ENCODE data around the gene MYPOP.
A peak's percentile ranks its signal among the peaks of the same experiment; 100 is the strongest.

The MYPOP gene, protein sequence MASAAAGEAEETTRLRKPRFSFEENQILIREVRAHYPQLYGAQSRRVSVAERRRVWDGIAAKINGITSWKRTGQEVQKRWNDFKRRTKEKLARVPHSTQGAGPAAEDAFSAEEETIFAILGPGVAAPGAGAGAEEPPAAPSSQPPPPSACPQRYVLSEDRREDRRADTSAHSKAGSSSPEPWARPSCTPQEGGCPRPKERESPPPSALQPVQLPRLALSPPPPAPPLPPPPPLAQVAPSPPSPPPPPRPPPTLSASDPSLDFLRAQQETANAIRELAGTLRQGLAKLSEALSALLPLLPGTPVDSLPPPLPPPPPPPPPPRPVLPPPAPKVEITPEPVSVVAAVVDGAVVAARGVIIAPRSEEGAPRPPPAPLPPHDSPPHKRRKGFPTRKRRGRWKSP

DNA sequence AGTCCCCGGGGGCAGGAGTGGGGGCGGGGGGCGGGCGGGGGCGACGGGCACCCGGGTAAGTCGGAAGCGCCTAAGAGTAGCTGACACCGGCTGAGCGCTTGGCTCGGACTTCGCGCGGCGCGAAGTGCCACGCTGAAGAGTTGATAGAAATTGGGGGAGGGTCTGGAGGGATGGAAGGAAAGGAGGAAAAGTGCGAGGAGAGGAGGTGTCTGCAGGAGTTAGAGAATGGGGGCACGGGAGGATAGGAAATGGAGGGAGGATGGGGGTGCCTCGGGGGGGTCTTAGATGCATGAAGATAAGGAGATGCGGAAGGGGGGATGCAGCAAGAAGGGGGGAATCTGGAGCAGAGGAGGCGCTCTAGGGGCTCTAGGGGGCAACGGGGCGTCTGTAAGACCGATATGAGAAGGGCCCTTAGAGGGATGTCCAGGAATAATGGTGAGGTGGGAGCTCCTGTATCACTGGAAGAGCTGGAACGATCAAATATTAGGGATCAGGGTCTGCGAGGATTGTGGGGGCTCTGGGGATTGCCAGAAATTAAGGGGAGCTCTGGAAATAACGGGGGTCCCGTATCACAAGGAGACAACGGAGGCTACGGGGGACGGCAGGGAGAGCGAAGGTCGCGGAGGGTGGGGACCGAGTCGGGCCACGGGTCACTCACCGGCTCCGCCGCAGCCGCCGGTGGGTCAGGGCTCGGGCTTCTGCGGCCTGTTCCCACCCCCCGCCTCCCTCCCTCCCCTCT, at the start of gene MYPOP:
TSS of gene MYPOP (minus strand) at position 702 of the 739 bp plus-strand sequence. CDS start 840 bp downstream, outside the sequence.
- no peak for DNase-seq

DNA sequence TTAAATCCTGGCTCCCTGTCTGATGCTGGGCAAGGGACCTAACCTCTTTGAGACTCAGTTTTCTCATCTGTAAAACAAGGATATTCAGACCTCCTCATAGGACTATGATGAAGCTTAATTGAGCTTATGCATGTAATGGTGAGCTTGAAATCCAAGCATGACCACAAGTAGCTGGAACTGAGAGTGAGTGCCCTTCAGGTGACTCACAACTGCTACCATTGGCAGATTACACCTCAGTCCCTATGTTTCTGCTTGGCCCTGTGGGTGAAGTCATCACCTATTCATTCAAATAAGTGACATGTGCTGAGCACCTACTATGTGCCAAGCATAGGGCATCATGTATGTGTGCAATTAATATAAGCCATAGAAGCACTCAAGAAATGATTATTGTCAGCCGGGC, 45.5 kb upstream of the MYPOP start:
- DNase-seq, result no peak

DNA sequence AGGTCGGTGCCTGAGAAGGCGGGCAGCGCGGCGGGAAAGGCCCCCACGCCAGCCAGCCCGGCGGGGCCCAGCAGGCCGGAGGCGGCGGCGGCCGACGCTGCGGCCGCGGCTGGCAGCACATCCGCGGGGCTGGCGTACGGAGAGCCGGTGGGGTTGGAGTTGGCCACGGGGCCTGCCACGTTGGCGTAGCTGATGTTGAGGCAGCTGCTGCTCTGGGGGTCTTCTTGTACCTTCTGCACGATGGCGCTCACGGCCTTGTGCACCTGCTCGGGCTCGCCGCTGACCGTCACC, 38.0 kb upstream of the MYPOP start:
- DNase-seq, result no peak

DNA sequence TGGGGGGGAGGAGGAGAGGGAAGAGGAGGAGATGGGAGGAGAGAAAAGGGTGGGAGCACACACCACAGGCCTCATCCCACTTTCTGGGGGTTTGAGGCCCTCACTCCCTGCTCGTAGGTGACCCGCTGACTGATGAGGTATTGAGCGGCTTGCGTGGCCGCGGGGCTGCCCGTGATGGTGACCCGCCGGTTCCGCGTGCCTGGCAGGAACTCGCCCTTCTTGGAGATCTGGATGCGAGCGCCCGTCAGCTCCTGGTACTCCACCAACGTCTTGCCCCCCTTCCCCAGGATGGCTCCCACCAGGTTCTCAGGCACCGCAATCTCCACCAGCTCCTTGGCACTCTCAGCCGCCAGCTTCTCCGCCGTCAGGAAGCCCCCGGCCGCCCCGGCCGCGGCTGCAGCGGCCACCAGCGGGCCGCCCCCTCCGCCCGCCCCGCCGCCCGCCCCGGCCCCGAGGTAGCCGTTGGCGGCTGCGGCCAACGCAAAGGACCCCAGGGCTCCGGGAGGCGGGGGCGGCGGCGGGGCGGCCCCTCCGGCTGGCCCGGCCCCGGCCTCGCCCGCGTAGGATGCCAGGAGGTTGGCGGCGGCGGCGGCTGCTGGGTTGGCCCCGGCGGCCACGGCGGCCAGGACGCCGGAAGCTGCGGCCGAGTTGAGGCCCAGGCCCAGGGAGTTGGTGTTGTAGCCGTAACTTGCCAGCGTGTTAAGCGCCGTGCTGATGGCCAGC, 37.5 kb upstream of the MYPOP start:
- no peak for DNase-seq

DNA sequence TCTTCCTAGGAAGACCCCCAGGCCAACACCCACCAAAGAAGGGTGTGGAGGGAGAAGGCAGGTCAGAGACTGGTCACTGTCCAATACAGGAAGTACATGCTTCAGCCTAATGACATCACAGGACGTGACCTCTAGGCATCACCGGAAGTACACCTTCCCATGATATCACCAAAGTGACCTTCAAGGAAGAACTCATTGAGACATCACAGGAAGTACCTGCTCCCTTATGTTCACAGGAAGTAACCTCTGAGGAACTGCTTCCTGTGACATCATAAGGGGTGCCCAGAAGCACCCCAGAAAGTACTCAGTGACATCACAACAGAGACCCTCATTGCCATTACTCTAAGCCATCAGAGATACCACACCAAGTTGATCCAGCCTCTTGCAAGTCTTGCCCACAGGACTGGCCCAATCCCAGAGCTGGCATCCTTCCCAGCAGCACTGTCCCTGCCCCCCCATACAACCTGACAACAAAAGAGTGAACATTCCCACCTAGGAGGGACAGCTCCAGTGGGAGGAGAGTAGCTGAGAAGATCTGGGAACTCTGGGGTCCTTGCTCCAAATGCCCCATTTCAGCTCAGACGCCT, 36.4 kb upstream of the MYPOP start:
- no peak for DNase-seq

DNA sequence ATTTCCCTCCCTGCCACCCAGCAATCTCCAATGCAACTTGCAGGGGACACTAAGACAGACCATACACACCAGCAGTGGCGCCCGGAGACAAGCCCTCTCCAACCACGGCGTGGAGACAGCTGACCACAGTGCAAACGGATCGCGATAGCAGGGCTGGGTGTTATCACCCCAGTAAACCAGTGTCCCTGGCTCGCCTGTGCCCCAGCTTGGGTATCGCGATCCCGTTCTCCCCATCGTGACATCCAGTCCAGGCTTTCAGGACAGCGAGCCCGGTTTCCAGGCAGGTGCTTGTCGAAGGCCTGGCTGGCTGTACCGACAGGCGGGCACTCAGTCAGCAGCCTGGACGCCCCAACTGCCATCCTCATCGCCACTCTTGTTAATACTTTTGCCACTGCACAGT, 32.9 kb upstream of the MYPOP start:
- no peak for DNase-seq

DNA sequence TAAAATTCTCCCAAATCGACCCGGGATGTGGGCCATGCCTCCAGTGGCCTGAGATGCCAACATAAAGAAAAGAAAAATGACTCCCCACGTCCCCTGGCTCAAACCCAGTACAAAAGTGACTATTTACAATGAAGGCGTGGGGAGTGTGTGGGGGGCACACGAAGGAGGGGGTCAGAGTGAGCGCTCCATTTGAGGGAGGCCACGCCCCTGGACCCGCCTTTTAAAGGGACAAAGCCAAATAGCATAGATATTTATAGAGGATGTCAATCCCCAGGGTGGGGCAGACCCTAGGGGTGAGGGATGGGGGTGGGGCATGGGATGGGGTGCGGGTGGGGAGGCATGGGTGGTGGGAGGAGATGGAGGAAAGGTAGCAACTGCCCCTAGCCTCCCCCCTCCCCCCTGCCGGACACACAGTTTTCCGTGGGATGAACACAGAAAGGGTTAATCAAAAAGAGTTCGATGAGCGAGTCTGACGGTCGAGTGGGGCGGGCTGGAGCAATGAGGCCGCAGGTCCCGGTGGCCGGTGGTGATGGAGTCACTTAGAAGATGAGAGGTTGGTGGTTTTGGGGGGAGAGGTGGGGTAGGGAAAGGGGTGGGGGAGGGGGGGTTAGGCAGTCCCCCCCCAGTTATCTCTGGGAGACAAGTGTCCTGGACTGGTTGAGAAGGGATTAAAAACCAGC, 32.3 kb upstream of the MYPOP start:
- no peak for DNase-seq

DNA sequence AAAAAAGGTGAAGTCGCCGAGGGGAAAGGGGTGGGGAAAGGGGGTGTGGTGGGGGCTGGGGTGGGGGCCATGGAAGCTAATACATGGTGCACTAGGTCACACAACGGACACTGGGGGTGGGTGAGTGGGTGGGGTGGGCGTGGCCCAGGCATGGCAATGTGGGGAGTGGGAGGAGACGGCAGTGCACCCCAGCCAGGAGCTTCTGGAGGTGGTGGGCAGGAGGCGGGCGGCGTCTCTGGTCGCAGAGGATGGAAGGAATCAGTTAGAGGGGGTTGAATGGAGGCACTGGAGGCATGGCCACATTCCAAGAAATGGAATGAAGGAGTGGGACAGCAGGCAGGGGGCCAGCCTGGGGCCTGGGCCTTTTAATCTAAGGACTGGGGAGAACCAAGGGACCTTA, 31.3 kb upstream of the MYPOP start:
- no peak for DNase-seq

DNA sequence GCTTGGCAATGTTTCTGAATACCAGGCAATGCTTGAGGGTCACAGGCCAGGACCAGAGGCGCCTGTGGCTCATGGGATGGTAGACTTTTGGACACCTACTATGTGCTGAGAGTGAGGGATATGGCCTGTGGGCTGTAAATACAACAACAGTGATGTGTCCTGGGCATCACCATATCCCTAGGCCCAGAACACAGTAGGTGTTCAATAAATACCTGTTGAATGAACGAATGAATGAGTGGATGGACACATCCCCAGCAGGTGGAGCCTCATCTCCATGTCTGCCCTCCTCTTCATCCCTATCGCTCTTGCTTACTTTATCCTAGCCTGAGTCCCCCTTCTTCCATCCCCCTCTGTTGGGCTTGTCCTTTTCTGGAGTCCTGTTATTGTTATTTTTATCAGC, 28.6 kb upstream of the MYPOP start:
- no peak for DNase-seq

DNA sequence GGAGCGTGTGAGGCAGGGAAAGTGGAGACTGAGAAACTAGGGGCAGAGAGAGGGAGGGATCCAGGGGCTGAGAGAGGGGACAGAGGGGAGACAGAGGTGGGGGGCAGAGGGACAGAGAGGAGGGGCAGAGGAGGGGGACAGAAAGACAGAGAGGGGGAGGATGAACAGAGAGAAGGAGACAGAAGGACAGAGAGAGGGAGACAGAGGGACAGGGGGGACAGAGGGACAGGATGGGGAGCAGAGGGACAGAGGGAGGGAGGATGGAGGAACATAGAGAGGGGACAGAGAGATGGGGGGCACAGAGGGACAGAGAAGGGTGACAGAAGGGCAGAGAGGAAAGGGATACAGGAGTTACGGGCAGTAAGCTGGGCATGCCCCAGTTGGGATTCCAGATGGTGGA, 26.8 kb upstream of the MYPOP start:
- DNase-seq, result no peak

DNA sequence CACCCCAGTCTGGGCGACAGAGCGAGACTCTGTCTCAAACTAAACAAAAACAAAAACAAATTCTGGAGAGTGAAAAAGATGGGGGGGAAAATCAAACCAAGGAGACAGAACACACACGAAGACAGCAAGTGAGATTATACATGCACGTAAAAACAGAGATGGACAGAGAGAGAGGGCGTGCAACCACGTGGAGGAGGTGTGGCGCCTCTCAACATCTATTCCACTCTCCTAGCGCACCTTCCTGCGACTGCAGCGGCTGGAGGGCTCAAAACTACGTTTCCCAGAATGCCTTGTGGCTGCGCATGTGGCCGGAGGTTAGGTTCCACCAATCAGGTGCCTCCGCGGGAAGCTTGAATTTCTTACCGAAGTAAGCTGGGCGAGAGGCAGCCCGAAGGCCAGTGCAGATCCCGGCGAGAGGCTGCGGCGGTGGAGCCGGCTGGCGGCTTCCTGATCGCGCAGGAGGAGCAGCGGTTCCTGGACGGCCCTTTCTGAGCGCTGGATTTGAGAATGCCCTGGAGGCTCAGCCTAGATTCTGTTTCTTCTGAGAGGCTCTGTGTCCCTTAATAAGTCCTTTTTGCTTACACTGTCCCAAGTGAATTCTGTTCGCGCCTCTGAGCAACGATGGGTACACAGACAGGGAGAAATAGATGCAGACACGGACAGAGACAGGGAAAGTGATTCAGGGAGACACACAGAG, 25.3 kb upstream of the MYPOP start:
- peak; percentile 80 to 82 for DNase-seq

DNA sequence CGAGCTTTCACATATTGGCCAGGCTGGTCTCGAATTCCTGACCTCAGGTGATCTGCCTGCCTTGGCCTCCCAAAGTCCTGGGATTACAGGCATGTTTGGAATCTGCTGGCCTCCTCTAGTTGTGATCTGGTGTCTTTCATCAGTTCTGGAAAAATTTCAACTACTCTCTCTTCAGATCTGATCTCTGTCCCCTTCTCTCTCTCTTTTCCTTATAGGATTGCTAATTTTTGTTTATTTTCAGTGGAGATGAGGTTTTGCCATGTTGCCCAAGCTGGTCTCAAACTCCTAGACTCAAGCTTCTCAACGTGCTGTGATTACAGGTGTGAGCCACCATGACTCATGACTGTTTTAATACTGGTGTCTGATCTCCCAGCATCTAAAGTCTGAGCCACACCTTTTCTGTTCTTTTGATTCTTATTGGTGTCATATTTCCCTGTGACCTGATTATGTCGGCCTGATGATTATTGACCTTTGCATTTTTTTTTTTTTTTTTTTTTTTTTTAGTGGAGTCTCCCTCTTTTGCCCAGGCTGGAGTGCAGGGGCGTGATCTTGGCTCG, 22.6 kb upstream of the MYPOP start:
- DNase-seq, result no peak

DNA sequence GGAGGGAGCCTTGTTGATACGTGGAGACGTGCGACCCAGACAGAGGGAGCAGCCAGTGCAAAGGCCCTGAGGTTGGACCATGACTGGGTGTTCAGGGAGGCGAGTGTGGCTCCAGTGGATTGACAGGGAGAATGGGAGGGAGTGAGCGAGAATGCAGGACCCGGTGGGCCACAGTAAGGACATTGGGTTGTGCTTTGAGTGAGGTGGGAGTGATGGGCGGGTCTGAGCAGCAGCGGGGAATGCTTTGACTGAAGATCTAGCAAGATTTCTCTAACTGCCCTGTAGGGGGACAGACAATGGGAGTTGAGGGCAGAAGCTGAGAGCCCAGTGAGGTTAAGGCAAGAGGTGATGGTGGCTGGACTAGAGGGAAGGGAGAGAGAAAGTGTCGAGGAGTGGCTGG, 19.9 kb upstream of the MYPOP start:
- no peak for DNase-seq

DNA sequence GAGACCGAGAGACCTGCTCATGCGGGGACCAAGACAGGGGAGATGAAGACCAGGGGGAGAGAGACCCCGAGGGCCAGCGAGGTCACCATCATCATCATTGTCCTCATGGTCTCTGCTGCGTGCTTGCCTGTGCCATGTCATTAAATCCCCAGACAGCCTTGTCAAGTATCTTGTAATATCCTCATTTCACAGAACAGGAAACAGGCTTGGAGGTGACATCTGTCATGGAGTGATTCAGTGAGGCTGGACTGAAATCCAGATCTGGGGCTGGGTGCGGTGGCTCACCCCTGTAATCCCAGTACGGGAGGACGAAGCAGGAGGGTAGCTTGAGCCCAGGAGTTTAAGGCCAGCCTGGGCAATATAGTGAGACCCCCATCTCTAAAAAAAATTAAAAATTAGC, 18.0 kb upstream of the MYPOP start:
- no peak for DNase-seq

DNA sequence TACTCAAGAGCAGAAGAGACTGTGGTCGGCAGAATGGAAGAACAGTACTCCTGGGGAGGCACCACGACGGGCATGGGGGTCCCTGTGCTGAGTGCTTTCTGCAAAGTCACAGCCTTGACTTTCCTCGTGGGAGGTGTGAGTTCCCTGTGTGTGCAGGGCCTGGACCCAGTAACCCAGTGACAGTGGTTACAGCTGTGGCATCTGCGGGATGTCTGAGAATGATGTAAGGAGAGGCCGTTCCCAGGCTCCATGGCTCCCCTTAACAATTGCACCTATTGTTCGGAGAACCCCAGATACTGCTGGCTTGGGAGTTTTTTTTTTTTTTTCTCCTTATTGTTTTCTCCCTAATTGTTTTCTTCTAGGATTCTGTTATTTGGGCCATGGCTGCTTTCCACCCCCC, 17.3 kb upstream of the MYPOP start:
- DNase-seq, result no peak

DNA sequence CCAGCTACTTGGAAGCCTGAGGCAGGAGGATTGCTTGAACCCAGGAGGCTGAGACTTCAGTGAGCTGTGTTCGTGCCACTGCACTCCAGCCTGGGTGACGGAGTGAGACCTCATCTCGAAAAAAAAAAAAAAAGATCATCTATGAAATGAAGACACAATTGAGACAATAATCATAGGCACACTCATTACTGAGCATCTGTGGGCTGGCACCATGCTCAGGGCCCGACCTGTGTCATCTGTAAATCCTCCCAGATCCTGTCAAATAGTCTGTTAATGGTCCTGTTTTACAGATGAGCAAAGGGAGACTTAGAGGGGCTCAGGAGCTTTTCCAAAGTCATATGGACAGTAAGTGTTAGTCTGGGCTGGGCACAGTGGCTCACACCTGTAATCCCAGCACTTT, 16.3 kb upstream of the MYPOP start:
- DNase-seq, result no peak

DNA sequence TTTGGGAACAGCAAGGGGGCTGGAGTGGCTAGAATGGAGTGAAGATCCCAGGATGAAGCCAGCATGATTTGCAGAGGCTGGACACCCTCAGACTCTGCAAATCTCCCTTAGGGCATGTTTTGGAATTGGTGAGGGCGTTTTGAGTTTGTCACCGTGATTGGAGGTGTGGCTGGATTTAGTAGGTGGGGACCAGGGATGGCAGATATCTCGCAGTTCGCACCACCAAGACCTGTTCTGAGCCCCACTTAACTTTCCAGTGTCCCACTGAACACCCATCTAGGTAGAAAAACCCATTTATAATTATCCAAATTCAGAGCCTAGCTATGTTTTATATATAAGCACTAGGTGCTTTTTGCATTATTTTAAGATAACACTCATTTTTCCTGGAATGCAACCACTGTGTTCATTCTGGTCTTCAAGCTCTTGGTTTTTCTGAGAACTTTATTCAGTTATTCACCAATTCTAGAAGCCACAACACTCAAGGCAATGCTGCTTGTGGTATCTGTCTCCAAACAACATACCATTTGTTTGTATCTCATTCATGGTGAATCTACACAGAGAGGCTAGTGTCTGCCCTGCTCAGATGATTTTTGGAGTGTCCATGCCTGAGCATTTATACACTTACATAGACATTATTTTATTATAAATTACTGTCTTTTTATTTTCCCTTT, 15.1 kb upstream of the MYPOP start:
- no peak for DNase-seq

DNA sequence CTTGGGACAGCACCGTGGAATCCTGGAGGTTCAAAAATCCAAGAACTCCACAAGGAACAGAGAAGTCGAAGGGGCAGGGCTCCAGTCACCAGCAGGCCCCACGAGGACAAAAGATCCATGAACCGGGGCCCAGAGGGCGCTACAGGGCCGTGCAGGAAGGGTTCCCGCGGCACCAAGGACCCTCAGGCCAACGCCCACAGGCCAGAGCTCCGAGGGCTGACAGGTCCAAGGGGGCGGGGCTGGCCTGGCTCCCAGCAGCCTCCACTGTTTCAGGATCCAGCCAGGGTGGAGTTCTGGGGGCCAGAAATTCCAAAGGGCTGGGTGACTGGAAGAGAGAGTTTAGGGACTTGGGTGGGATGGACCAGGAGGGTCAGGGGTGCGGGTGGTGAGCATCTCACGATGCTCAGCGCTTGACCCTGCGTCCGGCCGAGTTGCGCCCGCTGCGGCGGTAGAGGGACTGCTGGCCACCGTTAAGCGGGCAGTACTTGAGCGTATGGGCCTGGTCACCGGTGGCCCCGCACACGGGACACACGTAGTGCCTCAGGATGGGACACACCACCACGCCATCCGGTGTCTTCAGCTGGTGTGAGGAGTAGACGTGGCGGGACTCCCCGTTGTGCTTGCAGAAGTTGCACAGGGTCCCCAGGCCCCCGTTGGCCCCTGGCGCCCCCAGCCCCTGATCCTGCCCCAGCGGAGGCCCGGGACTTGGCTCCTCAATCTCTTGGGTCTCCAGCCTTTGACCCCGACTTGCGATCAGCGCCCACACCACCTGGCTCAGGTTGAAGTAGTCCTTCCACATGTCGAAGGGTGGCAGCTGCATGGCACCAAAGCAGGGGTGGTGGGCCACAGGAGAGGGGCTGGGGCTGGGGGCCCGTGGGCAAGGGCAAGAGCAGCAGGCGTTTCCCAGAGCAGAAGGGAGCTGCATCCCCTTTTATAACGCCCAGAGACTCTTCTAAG, 11.7 kb upstream of the MYPOP start, which contains the start of gene NANOS2:
TSS of gene NANOS2 (minus strand) at position 905 of the 957 bp plus-strand sequence. CDS start at position 820, 85 bp downstream.
- DNase-seq, result no peak

DNA sequence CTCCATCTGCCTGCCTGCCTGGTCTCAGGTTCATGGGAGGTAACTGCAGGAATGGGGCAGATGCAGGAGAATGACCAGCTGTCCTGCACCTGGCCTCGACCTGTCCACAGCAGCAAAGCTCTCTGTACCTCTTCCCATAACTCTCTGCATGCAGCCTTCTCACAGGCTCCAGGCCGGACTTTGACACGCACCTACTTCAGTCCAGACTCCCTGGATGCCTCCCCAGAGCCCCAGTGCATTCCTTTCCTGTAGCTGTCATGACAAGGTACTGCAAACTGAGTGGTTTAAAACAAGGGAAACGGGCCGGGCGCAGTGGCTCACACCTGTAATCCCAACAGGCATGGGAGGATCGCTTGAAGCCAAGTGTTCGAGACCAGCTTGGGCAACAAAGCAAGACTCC, 8.9 kb upstream of the MYPOP start:
- DNase-seq, result no peak

DNA sequence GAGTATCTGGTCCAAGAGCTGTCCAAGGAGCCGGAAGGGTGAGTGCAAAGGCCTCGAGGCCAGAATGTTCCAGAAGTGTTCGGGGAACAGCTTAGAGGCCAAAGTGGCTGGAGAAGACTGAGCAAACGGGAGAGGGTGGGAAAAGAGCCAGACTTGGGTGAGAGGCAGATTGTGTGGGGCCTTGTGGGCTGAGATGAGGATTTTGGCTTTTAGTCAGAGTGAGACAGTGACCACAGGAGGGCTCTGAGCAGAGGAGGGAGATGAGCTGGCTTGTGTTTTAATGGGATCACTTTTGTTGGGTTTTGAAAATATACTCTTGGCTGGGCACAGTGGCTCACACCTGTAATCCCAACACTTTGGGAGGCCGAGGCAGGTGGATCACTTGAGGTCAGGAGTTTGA, 6.5 kb upstream of the MYPOP start:
- no peak for DNase-seq

Data from stimulated activated CD4-positive, alpha-beta T cell treated with anti-CD3 and anti-CD28 coated beads, Interleukin-4, amount 100 ng/mL, for 4 hours (primary cell).